A673 (cell line): Measurements from ENCODE around the gene AKAP17A. TPM values are rescaled to one million over a fixed set of nuclear protein-coding genes. Genes with fewer than 3 reads are reported as not detected.

ENCODE experiments used
- BruUV-seq: library from RNA; stranded (reverse); fragments of 400-500 nt; replicated peaks from 2 replicates; lab custom pipeline; 2021; lab: Mats Ljungman, UMichigan
- CTCF ChIA-PET: fragments of 300-600 bp; sonication (Branson Sonifier 250); formaldehyde crosslinking; loops from one replicate; lab custom pipeline; 2022; ENCODE audit warnings: antibody characterized with exemption; lab: Charles Lee
- POLR2A ChIA-PET: fragments of 300-600 bp; sonication (Branson Sonifier 250); formaldehyde crosslinking; loops from one replicate; lab custom pipeline; 2022; ENCODE audit warnings: antibody characterized with exemption; ENCODE audit not compliant: low non-redundant PET; lab: Charles Lee
- DNase-seq: peaks from one replicate; pipeline ENCODE4 v3.0.0-alpha.2; 2015; ENCODE audit warnings: low spot score
- H3K27ac ChIP-seq: fragments of 200-600 bp; sonication (generic); 2 replicates; pipeline ENCODE4 v1.5.1; 2016; ENCODE audit warnings: mixed run types, low read depth, mild to moderate bottlenecking, mixed read lengths, antibody characterized with exemption, low read length; ENCODE audit not compliant: poor library complexity, severe bottlenecking
- H3K27me3 ChIP-seq: fragments of 200-600 bp; sonication (generic); replicated peaks from 2 replicates; pipeline ENCODE4 v1.6.1; 2017; ENCODE audit warnings: mixed run types, low read depth, mild to moderate bottlenecking, mixed read lengths, antibody characterized with exemption, low read length; ENCODE audit not compliant: insufficient read depth, poor library complexity
- H3K36me3 ChIP-seq: fragments of 200-600 bp; sonication (generic); 2 replicates; pipeline ENCODE4 v1.6.1; 2016; ENCODE audit warnings: mixed run types, mild to moderate bottlenecking, mixed read lengths, antibody characterized with exemption, low read length; ENCODE audit not compliant: insufficient read depth, poor library complexity, severe bottlenecking
- H3K4me1 ChIP-seq: fragments of 200-600 bp; sonication (generic); 2 replicates; pipeline ENCODE4 v1.6.1; 2017; ENCODE audit warnings: mixed run types, mild to moderate bottlenecking, mixed read lengths, antibody characterized with exemption, low read length; ENCODE audit not compliant: insufficient read depth, poor library complexity, severe bottlenecking
- H3K4me3 ChIP-seq: fragments of 200-600 bp; sonication (generic); 2 replicates; pipeline ENCODE4 v1.5.1; 2016; ENCODE audit warnings: low read depth, mixed run types, mild to moderate bottlenecking, mixed read lengths, low read length; ENCODE audit not compliant: poor library complexity, severe bottlenecking
- H3K9me3 ChIP-seq: fragments of 200-600 bp; sonication (generic); 2 replicates; pipeline ENCODE4 v1.6.1; 2016; ENCODE audit warnings: mixed run types, low read depth, mild to moderate bottlenecking, mixed read lengths, antibody characterized with exemption, low read length; ENCODE audit not compliant: poor library complexity, severe bottlenecking
- CTCF ChIP-seq: fragments of 300-800, 200-600 bp; sonication (generic); conservative IDR thresholded peaks from 2 replicates; pipeline ENCODE4 v1.5.1; 2017; ENCODE audit warnings: low read depth, mild to moderate bottlenecking, antibody characterized with exemption, low read length, moderate library complexity, mixed read lengths
- EZH2 ChIP-seq: fragments of 200-600 bp; sonication (generic); IDR thresholded peaks from 2 replicates; pipeline ENCODE4 v1.6.1; 2017; ENCODE audit warnings: borderline replicate concordance, low read depth, mild to moderate bottlenecking, mixed read lengths, antibody characterized with exemption, low read length; ENCODE audit not compliant: poor library complexity, severe bottlenecking
- intact Hi-C: fragments of 100-400 bp; cut with micrococcal nuclease; formaldehyde crosslinking; loops from one replicate; pipeline ENCODE4 v1.10.0; 2022; ENCODE audit not compliant: unreplicated experiment
- total RNA-seq: library from RNA; stranded (reverse); gene quantifications from 2 replicates; pipeline ENCODE4 v1.2.3, GENCODE V29; 2021

AKAP17A gene
- total RNA-seq, 1 experiment from 2014 or later: 39.7 TPM

- TF ChIP-seq CTCF: no peak
- TF ChIP-seq EZH2: no peak
- Histone ChIP-seq H3K27ac (no peak overlapping the region), H3K4me3 (no peak overlapping the region), H3K9me3 (no peaks in the 10 kb centered on the region), H3K27me3 (no peaks in the 10 kb centered on the region), H3K36me3 (no peaks in the 10 kb centered on the region), H3K4me1 (no peaks in the 10 kb centered on the region)
- no peak for DNase-seq
- no TSS peak for BruUV-seq
- intact Hi-C loops: no loop called here
- POLR2A ChIA-PET: no interaction called here
- CTCF ChIA-PET: no interaction called here
Measured at GRCh38 chrX:1577845-1578244, 13.6 kb upstream of the AKAP17A start.

DNA sequence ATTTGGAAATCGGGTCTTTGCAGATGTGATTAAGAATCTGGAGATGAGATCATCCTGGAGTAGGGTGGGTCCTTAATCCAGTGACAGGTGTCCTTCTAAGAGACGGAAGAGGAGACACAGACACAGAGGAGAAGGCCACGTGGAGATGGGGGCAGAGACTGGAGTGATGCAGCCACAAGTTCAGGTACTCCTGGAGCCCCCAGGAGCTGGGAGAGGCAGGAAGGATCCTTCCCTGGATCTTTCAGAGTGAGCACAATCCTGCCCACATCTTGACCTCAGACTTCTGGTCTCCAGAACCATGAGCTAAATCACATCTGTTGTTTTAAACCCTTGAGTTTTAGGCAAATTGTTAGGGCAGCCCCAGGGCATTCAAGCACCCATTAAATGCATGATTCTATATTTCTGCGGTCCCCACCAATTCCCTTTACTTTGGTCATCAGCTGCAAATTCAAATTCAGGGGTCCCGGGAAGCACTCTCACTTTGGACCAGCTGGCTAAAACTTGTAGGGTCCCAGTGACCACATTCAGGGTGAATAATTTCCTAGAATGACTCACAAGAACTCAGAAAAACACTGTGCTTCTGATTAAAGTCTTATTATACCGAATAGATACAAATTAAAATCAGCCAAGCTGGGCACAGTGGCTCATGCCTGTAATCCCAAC is 12.8 kb upstream of the AKAP17A start:
- Histone ChIP-seq H3K27me3 (no peaks in the 10 kb centered on the region), H3K36me3 (no peaks in the 10 kb centered on the region), H3K4me3 (no peak overlapping the region), H3K9me3 (no peaks in the 10 kb centered on the region), H3K4me1 (no peaks in the 10 kb centered on the region), H3K27ac (no peak overlapping the region)
- intact Hi-C loops: no loop called here
- ChIA-PET CTCF (no interaction called here), POLR2A (no interaction called here)
- no peak for TF ChIP-seq EZH2
- TF ChIP-seq CTCF: no peak
- no TSS peak for BruUV-seq
- DNase-seq: no peak

DNA sequence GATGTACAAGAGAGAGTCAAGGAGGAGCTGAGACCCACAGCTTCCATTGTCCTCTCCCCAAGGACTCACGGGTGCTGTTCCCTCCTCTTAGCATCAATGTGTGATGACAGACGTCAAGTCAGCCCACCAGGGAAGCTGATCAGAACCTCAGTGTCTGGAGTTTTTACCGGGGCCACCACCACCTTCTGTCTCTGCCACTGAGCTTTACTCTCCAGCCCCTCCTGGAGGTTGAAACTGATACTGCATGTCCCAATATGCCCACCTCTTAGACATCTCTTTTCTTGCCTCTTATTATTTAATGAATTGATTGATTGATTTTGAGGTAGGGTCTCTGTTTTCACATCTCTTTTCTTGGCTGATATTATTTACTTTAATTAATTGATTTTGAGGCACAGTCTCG is 10.3 kb upstream of the AKAP17A start:
- ChIA-PET POLR2A (no interaction called here), CTCF (no interaction called here)
- TF ChIP-seq EZH2: no peak
- TF ChIP-seq CTCF: peak; percentile 73
- H3K9me3 ChIP-seq: no peaks in the 10 kb centered on the region
- H3K4me1 ChIP-seq: no peaks in the 10 kb centered on the region
- H3K27me3 ChIP-seq: no peaks in the 10 kb centered on the region
- no TSS peak for BruUV-seq
- H3K27ac ChIP-seq: no peak overlapping the region
- H3K4me3 ChIP-seq: no peak overlapping the region
- intact Hi-C loops: loop anchor here (2.0 kb wide), 1 partner anchor 126 kb away; no protein-coding TSS in a partner anchor
- peak; percentile 89 for DNase-seq
- H3K36me3 ChIP-seq: no peaks in the 10 kb centered on the region
